ENCODE data around the gene RAMP1.

The RAMP1 gene

DNA sequence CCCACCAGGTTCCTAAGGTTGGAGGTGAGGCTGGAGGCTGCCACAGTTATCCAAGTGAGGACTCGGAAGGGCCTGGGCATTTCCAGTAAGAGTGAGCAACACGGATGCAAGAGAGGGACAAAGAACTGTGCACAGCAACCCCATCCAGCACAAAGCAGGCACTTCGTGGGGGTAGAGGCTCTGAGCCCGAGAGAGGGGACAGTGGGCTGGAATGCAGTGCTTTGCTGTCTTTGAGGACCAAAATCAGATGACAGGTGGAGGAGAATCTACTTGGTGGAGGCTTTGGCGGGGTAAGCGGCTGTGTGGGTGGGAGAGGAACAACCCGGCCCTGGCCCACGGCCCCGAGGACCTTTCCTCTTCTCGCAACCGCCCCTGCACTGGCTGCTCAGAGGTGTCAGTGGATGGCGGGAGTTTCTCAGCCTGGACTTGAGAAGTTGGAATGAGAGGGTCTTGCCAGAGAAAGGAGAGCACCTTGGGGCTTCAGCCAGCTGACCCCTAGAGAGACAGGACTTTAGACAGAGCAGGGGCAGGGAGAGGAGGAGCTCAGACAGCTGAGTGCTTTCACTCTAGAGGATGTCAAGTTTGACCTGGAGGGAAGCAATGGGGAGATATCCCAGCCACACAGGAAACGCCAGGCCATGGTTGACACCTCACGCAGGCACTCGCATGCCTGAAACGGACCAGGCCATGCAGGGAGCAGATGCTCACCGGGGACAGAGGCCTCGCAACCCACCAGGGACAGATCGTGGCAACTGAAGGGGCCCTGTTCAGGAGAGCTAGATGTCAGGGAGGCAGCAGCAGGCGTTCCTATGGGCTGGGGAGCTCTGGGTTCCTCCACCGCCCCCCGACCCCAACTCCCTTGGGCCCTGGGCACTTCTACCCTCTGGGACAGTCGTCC lies 11.6 kb downstream of the RAMP1 start:
- TF ChIP-seq, protein P1, sequence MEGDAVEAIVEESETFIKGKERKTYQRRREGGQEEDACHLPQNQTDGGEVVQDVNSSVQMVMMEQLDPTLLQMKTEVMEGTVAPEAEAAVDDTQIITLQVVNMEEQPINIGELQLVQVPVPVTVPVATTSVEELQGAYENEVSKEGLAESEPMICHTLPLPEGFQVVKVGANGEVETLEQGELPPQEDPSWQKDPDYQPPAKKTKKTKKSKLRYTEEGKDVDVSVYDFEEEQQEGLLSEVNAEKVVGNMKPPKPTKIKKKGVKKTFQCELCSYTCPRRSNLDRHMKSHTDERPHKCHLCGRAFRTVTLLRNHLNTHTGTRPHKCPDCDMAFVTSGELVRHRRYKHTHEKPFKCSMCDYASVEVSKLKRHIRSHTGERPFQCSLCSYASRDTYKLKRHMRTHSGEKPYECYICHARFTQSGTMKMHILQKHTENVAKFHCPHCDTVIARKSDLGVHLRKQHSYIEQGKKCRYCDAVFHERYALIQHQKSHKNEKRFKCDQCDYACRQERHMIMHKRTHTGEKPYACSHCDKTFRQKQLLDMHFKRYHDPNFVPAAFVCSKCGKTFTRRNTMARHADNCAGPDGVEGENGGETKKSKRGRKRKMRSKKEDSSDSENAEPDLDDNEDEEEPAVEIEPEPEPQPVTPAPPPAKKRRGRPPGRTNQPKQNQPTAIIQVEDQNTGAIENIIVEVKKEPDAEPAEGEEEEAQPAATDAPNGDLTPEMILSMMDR (IDR thresholded peaks at IDR 0.05; ENCODE audit: low read depth, low read length) = no peak
- TF ChIP-seq, protein P2, sequence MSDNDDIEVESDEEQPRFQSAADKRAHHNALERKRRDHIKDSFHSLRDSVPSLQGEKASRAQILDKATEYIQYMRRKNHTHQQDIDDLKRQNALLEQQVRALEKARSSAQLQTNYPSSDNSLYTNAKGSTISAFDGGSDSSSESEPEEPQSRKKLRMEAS (IDR thresholded peaks at IDR 0.05; ENCODE audit: low read depth, low read length) = no peak
- no peak for TF ChIP-seq MYC (IDR thresholded peaks at IDR 0.05; ENCODE audit: low read depth, low read length)
- no peak for TF ChIP-seq POLR2A (IDR thresholded peaks at IDR 0.05; ENCODE audit: extremely low read depth, insufficient read length)
- DNase-seq (ENCODE audit: low read depth) = no peak
- H3K4me3 ChIP-seq (ENCODE audit: low read depth, low read length) = no peak overlapping the region

DNA sequence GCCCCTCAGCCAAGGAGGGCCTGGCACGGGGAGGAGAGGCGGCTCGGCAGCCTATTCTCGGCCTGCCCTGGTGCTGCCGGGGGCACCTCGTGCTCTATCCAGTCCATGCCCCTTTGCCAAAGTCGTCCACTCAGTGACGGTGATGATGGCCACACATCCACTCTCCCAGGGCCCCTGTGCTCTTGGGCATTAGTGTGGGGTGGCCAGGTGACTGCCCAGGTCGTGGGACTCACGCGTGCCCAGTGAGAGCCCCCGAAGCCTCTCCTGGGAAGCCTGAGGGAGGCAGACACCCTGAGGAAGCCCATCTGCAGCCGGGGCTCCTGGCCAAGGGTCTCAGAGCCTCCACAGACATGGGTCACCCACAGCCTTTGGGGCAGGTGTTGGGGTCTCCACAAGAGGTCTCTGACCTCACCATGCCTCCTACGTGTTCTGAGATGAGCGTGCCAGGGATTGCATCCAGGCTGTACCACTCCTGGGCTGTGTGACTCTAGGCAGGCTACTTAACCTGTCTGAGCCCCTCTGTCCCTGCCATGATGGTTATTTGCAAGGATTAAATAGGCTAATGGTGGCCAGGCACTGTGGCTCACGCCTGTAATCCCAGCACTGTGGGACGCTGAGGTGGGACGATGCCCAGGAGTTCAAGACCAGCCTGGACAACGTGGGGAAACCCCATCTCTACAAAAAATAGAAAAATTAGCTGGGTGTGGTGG lies 12.9 kb downstream of the RAMP1 start:
- no peak for DNase-seq (ENCODE audit: low read depth)
- TF ChIP-seq POLR2A (IDR thresholded peaks at IDR 0.05; ENCODE audit: extremely low read depth, insufficient read length) = no peak
- TF ChIP-seq, protein P2 (IDR thresholded peaks at IDR 0.05; ENCODE audit: low read depth, low read length) = no peak
- TF ChIP-seq, protein P1 (IDR thresholded peaks at IDR 0.05; ENCODE audit: low read depth, low read length) = no peak
- no peak overlapping the region for H3K4me3 ChIP-seq (ENCODE audit: low read depth, low read length)

DNA sequence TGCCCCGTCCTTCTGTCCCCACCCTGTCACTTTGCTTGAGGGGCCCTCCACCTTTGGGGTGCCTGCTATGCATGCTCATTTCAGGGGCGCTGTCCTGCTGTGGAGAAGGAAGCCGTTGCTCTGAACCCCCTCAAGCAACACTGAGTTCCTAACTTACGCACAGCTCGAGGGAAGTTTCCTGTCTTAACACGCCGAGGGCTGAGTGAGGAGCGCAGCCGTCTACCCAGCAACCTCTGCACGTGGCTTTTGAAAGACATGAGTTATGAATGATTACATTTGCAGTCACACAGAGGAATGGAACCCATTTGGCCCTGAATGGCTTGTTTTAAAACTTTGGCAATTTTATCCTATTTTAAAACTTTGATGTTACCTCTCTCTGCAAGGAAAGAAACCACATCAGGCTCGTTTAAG lies 14.0 kb downstream of the RAMP1 start:
- DNase-seq (ENCODE audit: low read depth) = no peak
- no peak for TF ChIP-seq MYC (IDR thresholded peaks at IDR 0.05; ENCODE audit: low read depth, low read length)
- no peak for TF ChIP-seq POLR2A (IDR thresholded peaks at IDR 0.05; ENCODE audit: extremely low read depth, insufficient read length)
- TF ChIP-seq, protein P2 (IDR thresholded peaks at IDR 0.05; ENCODE audit: low read depth, low read length) = no peak
- H3K4me3 ChIP-seq (ENCODE audit: low read depth, low read length) = no peak overlapping the region

GRCh38 chr2:237873897-237874551 lies 14.6 kb downstream of the RAMP1 start:
- no peak for DNase-seq (ENCODE audit: low read depth)
- TF ChIP-seq MYC (IDR thresholded peaks at IDR 0.05; ENCODE audit: low read depth, low read length) = no peak
- TF ChIP-seq, protein P1 (IDR thresholded peaks at IDR 0.05; ENCODE audit: low read depth, low read length) = no peak
- TF ChIP-seq, protein P2 (IDR thresholded peaks at IDR 0.05; ENCODE audit: low read depth, low read length) = no peak
- TF ChIP-seq POLR2A (IDR thresholded peaks at IDR 0.05; ENCODE audit: extremely low read depth, insufficient read length) = no peak
- H3K4me3 ChIP-seq (ENCODE audit: low read depth, low read length) = no peak overlapping the region

GRCh38 chr2:237874585-237875161 lies 15.2 kb downstream of the RAMP1 start:
- TF ChIP-seq, protein P1 (IDR thresholded peaks at IDR 0.05; ENCODE audit: low read depth, low read length) = no peak
- TF ChIP-seq MYC (IDR thresholded peaks at IDR 0.05; ENCODE audit: low read depth, low read length) (no peak), POLR2A (IDR thresholded peaks at IDR 0.05; ENCODE audit: extremely low read depth, insufficient read length) (no peak)
- TF ChIP-seq, protein P2 (IDR thresholded peaks at IDR 0.05; ENCODE audit: low read depth, low read length) = no peak
- DNase-seq (ENCODE audit: low read depth) = no peak
- no peak overlapping the region for H3K4me3 ChIP-seq (ENCODE audit: low read depth, low read length)

Data from NB4 (cell line).